Measurements from ENCODE around the gene AQP2.
A peak's percentile ranks its signal among the peaks of the same experiment; 100 is the strongest.

The AQP2 gene

GRCh38 chr12:49957570-49957967 is 7.0 kb downstream of the AQP2 start:
- DNase-seq: no peak

GRCh38 chr12:49959685-49960473 is 9.3 kb downstream of the AQP2 start:
- DNase-seq: no peak

GRCh38 chr12:49960474-49961110 is 10.1 kb downstream of the AQP2 start:
- no peak for DNase-seq

- DNase-seq: no peak
These were observed 10.8 kb downstream of the AQP2 start, which contains the start of gene AQP5 for GRCh38 chr12:49961111-49961922. TSS of gene AQP5 (plus strand) at chr12:49961872. CDS start at chr12:49962018, 146 bp downstream.

DNA sequence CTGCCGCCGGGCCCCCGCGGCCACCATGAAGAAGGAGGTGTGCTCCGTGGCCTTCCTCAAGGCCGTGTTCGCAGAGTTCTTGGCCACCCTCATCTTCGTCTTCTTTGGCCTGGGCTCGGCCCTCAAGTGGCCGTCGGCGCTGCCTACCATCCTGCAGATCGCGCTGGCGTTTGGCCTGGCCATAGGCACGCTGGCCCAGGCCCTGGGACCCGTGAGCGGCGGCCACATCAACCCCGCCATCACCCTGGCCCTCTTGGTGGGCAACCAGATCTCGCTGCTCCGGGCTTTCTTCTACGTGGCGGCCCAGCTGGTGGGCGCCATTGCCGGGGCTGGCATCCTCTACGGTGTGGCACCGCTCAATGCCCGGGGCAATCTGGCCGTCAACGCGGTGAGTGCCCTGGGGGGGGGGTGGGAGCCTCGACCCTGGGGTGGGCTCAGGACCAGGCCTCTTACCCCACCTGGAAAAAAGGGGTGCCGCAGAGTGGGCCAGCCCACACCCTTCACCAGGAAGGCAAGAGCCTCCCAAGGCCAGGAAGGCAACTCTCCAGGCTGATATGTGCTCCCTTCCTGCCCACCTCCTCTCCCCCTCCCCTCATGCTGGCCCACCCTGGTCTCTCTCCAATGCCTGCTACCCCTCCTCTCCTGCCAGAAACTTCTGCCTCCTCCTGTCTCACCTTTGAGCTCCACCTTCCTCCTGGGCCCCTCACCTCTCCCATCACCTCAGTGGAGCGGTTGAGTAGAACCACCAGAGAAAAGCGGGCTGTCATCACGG is 11.6 kb downstream of the AQP2 start:
- DNase-seq: no peak

- DNase-seq: no peak
These were observed 12.6 kb downstream of the AQP2 start for GRCh38 chr12:49962861-49963765.

DNA sequence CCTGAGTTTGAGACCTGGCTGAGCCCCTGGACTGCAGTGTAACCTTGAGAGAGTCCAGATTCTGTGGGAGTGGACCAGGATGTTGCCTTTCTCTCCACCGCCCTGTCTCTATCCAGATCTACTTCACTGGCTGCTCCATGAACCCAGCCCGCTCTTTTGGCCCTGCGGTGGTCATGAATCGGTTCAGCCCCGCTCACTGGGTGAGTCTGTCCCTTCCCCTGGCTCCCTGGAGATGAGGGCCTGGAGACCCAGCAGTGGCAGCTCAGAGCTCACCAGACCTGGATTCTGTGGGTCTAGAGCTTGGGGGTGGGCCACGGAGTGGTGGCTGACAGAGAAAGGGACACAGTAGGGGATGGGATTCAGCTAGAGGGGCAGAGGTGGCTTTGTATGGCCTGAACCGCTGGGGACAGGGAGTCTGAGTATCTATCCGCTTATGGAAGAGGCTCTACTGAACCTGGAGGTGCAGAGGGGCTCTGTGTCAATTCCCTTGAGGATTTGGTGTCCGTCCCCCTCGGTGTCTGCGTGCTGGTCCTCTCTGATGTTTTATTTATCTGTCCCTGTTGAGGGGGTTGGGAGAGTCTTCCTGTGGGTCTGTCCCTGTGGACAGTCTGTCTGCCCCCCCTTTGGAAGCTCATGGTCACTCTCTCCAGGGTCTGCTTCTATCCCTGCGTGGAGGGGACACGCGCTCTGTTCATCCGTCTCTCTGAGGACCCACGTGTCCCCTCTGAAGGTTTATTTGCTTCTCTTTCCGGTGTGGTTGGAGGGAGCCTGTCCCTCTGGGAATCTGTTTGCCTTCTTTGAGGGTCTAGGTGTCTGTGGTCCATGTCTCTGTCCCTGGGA is 13.7 kb downstream of the AQP2 start:
- no peak for DNase-seq

- DNase-seq: no peak
These were observed 14.5 kb downstream of the AQP2 start for GRCh38 chr12:49964849-49965624.

- no peak for DNase-seq
These were observed 15.3 kb downstream of the AQP2 start for GRCh38 chr12:49965836-49966235.

GRCh38 chr12:49966511-49967041 is 16.0 kb downstream of the AQP2 start:
- DNase-seq: no peak

- peak; percentile 36 for DNase-seq
These were observed 16.7 kb downstream of the AQP2 start for GRCh38 chr12:49967042-49967776.

GRCh38 chr12:49967777-49968250 is 17.3 kb downstream of the AQP2 start:
- no peak for DNase-seq

DNA sequence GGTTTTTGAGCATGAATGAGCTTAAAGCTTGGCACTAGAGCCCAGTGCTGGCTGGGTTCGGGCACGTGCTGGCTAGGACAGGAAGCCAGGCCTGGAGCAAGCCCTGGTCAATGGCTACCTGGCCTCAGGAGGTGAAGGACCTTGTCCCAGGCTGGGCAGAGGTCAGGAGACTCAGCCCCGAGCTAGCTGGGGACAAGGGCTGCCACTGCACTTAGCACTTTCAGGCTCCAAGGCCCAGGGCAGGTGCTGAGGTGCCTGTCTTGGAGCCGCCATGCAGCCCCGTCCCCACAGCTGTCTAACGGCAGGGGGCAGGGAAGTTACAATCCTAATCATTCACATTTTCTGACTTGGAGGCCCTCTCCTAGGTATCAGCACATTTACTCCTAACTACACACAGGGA is 17.9 kb downstream of the AQP2 start:
- DNase-seq: no peak

GRCh38 chr12:49969027-49969426 is 18.5 kb downstream of the AQP2 start:
- DNase-seq: no peak

GRCh38 chr12:49969651-49970429 is 19.3 kb downstream of the AQP2 start:
- DNase-seq: no peak

DNA sequence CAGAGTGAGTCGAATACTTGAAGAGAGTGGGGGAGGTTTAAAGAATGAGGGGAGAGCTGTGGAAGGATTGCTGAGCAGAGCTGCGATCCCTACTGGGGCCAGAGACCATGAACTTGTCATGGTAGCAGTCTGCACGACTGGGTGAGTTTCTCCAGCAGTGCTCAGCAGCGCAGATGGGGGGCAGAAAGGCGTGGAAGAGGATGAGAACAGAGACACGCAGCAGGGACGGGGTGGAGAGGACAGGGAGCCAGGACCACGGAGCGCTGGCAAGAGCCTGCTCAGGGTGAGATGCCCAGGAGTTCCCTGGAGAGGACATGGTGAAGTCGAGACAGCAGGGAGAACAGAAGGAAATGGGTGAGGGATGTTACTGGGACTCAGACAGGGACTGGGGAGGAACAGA is 20.1 kb downstream of the AQP2 start:
- no peak for DNase-seq

- DNase-seq: no peak
These were observed 20.6 kb downstream of the AQP2 start for GRCh38 chr12:49971141-49971540.

DNA sequence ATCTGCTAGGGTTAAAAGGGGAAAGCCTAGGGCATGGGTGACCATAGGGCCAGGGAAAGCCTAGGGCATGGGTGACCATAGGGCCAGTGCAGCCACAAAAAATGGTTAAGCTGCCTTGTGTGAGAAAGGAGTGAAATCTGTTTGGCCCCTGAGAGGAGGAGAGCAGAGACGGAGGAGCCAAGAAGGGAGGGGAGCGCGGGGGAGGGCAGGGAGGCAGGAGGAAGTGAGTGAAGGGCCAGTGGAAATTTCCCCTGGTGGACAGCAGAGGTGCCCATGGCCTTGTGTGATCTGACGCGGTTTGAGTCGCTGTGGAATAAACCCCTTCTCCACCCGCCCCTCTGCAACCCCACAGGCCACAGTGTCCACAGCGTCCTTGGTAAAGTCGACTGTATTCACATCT is 21.6 kb downstream of the AQP2 start:
- no peak for DNase-seq

All from NCI-H2081 treated with DMSO at 0.1 percent for 48 hours (cell line).